Right lobe of liver (tissue), 4 donors: ENCODE measurements around the gene NEU4.
"Not testable (repeated sequence)": the region's sequence is repeated elsewhere in the genome, so short reads cannot be mapped to it uniquely, and the experiment has no call there.

Source experiments
- CTCF ChIP-seq, 4 donors: fragments of 200-600 bp in 3 of 4; fragments of 450-650 bp in 1 of 4; IDR thresholded peaks; one replicate each; pipeline versions ENCODE4 v1.5.1 to v1.8.0; 2016 to 2022; ENCODE audit warnings: antibody characterized with exemption in 4 of 4, mild to moderate bottlenecking in 2 of 4
- POLR2A ChIP-seq: fragments of 450-650 bp; IDR thresholded peaks from one replicate; pipeline ENCODE4 v1.6.1; 2017; ENCODE audit warnings: antibody characterized with exemption, mild to moderate bottlenecking
- donor health status: DM: no; HTN: no; CAD: no.
- donor health status: DM: no; HTN: no; CAD: no.
- donor health status: DM: no; HTN: yes; CAD: no.

DNA sequence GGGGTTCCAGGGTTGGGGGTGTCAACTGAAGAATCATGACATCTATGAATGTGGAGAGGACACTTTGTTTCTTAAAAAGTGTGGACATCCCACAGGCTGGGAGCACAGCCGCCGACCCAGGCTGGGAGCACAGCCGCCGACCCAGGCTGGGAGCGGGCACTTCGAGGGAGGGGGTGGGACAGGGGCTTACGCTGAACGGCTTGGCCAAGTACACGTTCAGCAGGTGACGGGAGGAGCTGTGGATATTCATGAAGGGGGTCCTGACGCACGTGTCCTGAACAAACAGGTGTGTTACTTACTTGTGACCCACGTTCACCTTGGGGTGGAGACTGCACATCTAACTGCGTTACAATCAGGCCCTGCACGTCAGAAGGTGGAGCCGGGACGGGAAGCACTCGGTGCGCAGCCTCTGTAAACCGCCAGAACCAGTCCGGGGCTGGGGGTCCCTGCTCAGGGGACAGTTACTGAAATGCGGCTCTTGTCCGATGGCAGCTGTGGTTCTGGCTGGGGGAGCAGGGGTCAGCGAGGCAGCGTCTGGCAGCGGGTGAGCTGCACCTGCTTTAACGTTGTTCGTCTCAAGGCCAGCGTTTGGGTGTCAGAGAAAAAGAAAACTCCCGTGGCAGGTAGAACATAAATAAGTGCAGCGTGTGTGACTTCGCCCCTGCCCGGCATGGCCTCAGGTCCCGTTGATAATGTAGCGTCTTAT, 8.6 kb upstream of the NEU4 start:
- TF ChIP-seq POLR2A; CTCF (IDR thresholded peaks at IDR 0.05): not testable (repeated sequence)
